MM.1S (cell line): Measurements from ENCODE around the gene MAD1L1.

Source experiments
- DNase-seq: peaks from one replicate; pipeline ENCODE4 v3.0.0-alpha.2; 2015
- H2AFZ ChIP-seq: fragments of 300-600 bp; sonication (generic); 2 replicates; pipeline ENCODE4 v1.6.0; 2016; ENCODE audit warnings: antibody characterized with exemption, low read length
- H3F3A ChIP-seq: fragments of 300-600 bp; sonication (generic); 2 replicates; pipeline ENCODE4 v1.6.1; 2016; ENCODE audit warnings: mild to moderate bottlenecking, antibody characterized with exemption, low read length, moderate library complexity, mixed read lengths; ENCODE audit not compliant: insufficient read depth
- H3K27ac ChIP-seq: fragments of 300-600 bp; sonication (generic); 2 replicates; pipeline ENCODE4 v1.5.1; 2016; ENCODE audit warnings: mild to moderate bottlenecking, low read length
- H3K27me3 ChIP-seq: fragments of 300-600 bp; sonication (generic); replicated peaks from 2 replicates; pipeline ENCODE4 v1.6.0; 2016; ENCODE audit warnings: low read length; ENCODE audit not compliant: insufficient read depth
- H3K36me3 ChIP-seq: fragments of 300-600 bp; sonication (generic); replicated peaks from 2 replicates; pipeline ENCODE4 v1.6.1; 2016; ENCODE audit warnings: mild to moderate bottlenecking, low read length, mixed read lengths; ENCODE audit not compliant: insufficient read depth
- H3K4me1 ChIP-seq: fragments of 300-600 bp; sonication (generic); 2 replicates; pipeline ENCODE4 v1.6.1; 2016; ENCODE audit warnings: low read length, mixed read lengths
- H3K4me2 ChIP-seq: fragments of 300-600 bp; sonication (generic); 2 replicates; pipeline ENCODE4 v1.6.0; 2016; ENCODE audit warnings: low read depth, low read length
- H3K4me3 ChIP-seq: fragments of 300-600 bp; sonication (generic); 2 replicates; pipeline ENCODE4 v1.5.1; 2016; ENCODE audit warnings: low read length, mixed read lengths
- H3K79me2 ChIP-seq: fragments of 300-600 bp; sonication (generic); 2 replicates; pipeline ENCODE4 v1.6.1; 2016; ENCODE audit warnings: mixed run types, low read length, mixed read lengths
- H3K9ac ChIP-seq: fragments of 300-600 bp; sonication (generic); 2 replicates; pipeline ENCODE4 v1.6.1; 2016; ENCODE audit warnings: low read length, mixed read lengths
- H3K9me2 ChIP-seq: fragments of 300-600 bp; sonication (generic); replicated peaks from 2 replicates; pipeline ENCODE4 v1.6.1; 2016; ENCODE audit warnings: mild to moderate bottlenecking, low read length, mixed read lengths; ENCODE audit not compliant: insufficient read depth
- H3K9me3 ChIP-seq: fragments of 300-600 bp; sonication (generic); replicated peaks from 2 replicates; pipeline ENCODE4 v1.6.1; 2016; ENCODE audit warnings: mild to moderate bottlenecking, low read length, mixed read lengths; ENCODE audit not compliant: insufficient read depth
- H4K20me1 ChIP-seq: fragments of 300-600 bp; sonication (generic); 2 replicates; pipeline ENCODE4 v1.6.1; 2016; ENCODE audit warnings: mild to moderate bottlenecking, low read length, moderate library complexity, mixed read lengths; ENCODE audit not compliant: insufficient read depth
- EZH2 ChIP-seq: fragments of 300-600 bp; sonication (generic); optimal IDR thresholded peaks from 2 replicates; pipeline ENCODE3; 2017; ENCODE audit warnings: low read depth, mild to moderate bottlenecking, antibody characterized with exemption, low read length, mixed read lengths
- EZH2phosphoT487 ChIP-seq: fragments of 300-600 bp; sonication (generic); IDR thresholded peaks from 2 replicates; pipeline ENCODE4 v1.6.1; 2018; ENCODE audit warnings: antibody characterized with exemption, low read length
- TF ChIP-seq, protein P1 (sequence below): fragments of 300-600 bp; sonication (generic); IDR thresholded peaks from 2 replicates; pipeline ENCODE4 v1.5.1; 2016; ENCODE audit warnings: antibody characterized with exemption, low read length, mixed read lengths

The MAD1L1 gene

DNA sequence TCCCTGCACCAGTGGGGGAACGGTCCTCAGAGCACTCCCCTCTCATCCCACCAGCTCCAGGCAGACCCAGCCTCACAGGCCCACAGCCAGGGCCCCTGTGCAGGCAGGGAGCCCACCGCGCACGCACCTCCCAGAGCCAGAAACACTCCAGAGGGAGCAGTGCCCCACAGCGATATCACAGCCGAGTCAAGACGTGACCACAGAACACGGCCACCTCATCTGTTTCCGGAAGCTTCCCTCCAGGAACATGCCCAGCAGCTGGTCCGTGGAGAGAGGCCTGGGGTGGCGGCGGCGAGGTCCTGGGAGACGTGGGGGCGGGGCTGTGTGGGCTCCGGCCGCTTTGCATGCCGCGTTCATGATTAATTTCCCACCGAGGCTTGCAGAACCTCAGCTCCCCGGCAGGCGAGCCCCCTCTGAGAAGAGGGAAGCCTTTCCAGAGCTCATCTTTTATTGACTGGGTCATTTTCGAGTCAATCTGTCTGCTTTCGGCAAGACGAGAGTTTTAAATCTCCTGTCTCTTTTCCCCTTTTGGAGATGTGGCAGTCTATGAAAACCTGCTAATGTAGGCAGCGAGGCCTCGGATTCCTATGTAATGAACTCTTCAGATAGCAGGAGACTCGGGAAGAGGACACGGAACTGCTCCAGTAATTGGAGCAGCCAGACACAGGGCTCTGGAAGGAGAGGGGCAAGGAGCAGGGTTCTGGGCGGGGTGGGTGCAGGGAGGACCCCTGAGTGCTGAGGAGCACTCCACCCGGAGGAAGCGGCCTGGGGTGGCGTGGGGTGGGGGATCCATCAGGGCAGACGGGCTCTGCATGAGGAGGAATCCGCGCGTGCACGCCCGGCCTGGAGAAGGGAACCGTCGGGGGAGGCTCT lies 319.9 kb downstream of the MAD1L1 start:
- no peak for DNase-seq
- H3K4me2 ChIP-seq = no peak overlapping the region

DNA sequence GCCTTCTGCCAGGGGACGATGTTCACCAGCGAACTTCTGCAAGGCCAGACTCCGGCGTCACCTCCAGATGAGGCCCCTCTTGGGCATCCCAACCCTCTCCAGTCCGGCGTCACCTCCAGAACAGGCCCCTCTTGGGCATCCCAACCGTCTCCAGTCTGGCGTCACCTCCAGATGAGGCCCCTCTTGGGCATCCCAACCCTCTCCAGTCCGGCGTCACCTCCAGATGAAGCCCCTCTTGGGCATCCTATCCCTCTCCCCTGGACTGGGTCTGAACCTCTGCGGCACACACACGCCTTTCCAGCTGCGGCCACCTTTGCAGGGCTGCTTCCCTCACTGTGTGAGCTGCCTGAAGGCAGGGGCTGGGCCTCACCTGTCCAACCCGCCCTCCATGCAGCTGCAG lies 321.2 kb downstream of the MAD1L1 start:
- H3K27ac ChIP-seq = no peak overlapping the region
- no peak overlapping the region for H3K4me3 ChIP-seq
- no peak overlapping the region for H3K9ac ChIP-seq
- H3F3A ChIP-seq = no peaks in the 10 kb centered on the region
- no peaks in the 10 kb centered on the region for H3K36me3 ChIP-seq
- no peaks in the 10 kb centered on the region for H3K9me2 ChIP-seq
- H2AFZ ChIP-seq = no peak overlapping the region
- no peak for DNase-seq
- no peaks in the 10 kb centered on the region for H3K4me1 ChIP-seq
- no peaks in the 10 kb centered on the region for H3K9me3 ChIP-seq
- no peaks in the 10 kb centered on the region for H4K20me1 ChIP-seq
- H3K79me2 ChIP-seq = no peaks in the 10 kb centered on the region
- TF ChIP-seq EZH2phosphoT487 = no peak
- TF ChIP-seq, protein P1, sequence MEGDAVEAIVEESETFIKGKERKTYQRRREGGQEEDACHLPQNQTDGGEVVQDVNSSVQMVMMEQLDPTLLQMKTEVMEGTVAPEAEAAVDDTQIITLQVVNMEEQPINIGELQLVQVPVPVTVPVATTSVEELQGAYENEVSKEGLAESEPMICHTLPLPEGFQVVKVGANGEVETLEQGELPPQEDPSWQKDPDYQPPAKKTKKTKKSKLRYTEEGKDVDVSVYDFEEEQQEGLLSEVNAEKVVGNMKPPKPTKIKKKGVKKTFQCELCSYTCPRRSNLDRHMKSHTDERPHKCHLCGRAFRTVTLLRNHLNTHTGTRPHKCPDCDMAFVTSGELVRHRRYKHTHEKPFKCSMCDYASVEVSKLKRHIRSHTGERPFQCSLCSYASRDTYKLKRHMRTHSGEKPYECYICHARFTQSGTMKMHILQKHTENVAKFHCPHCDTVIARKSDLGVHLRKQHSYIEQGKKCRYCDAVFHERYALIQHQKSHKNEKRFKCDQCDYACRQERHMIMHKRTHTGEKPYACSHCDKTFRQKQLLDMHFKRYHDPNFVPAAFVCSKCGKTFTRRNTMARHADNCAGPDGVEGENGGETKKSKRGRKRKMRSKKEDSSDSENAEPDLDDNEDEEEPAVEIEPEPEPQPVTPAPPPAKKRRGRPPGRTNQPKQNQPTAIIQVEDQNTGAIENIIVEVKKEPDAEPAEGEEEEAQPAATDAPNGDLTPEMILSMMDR = no peak
- H3K27me3 ChIP-seq = no peaks in the 10 kb centered on the region
- no peak overlapping the region for H3K4me2 ChIP-seq

More for the DNA sequence above, 319.9 kb downstream of the MAD1L1 start:
- Histone ChIP-seq H3K4me1 (no peaks in the 10 kb centered on the region), H3K9me2 (no peaks in the 10 kb centered on the region), H3K79me2 (no peaks in the 10 kb centered on the region), H2AFZ (no peak overlapping the region), H3K4me3 (no peak overlapping the region), H3F3A (no peaks in the 10 kb centered on the region), H4K20me1 (no peaks in the 10 kb centered on the region), H3K9ac (no peak overlapping the region), H3K9me3 (no peaks in the 10 kb centered on the region), H3K27ac (no peak overlapping the region), H3K36me3 (no peaks in the 10 kb centered on the region), H3K27me3 (no peaks in the 10 kb centered on the region)
- TF ChIP-seq, protein P1 = no peak
- no peak for TF ChIP-seq EZH2phosphoT487
- TF ChIP-seq EZH2 = no peak

DNA sequence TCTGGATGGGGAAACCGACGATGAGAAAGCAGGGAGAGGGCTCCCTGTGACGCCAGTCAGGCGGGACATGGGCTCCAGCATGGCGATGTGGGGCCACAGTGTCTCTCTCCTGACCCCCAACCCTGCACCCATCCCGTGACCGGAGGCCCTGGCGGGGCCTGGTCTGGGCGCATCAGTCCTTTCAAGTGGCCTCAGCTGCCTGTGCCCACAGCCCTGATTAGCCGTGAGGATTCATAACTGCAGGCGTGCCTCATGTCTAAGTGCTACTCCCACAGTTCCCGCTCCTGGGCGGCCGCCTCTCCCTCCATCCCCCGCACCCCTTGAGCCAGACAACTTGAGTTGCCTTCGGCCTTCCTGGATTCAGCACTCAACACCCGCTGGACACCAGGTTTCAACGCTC lies 321.9 kb downstream of the MAD1L1 start:
- Histone ChIP-seq H3F3A (no peaks in the 10 kb centered on the region), H3K27me3 (no peaks in the 10 kb centered on the region), H3K9ac (no peak overlapping the region), H4K20me1 (no peaks in the 10 kb centered on the region), H3K4me2 (no peak overlapping the region), H3K9me3 (no peaks in the 10 kb centered on the region), H3K4me1 (no peaks in the 10 kb centered on the region), H3K27ac (no peak overlapping the region), H3K36me3 (no peaks in the 10 kb centered on the region), H3K4me3 (no peak overlapping the region), H3K9me2 (no peaks in the 10 kb centered on the region), H2AFZ (no peak overlapping the region), H3K79me2 (no peaks in the 10 kb centered on the region)
- no peak for TF ChIP-seq EZH2
- no peak for TF ChIP-seq EZH2phosphoT487
- TF ChIP-seq, protein P1 = no peak
- DNase-seq = no peak
